HG02852 (cell line): ENCODE measurements around the gene YAP1.

Source experiments
- ATAC-seq: cut with Tn5 transposase; IDR thresholded peaks from one replicate; pipeline ENCODE4 v1.9.1; 2021; ENCODE audit warnings: mild to moderate bottlenecking, moderate library complexity; ENCODE audit not compliant: unreplicated experiment

YAP1 gene

GRCh38 chr11:102116453-102117205 is 6.4 kb downstream of the YAP1 start:
- ATAC-seq: no peak

- no peak for ATAC-seq
These were observed 7.3 kb downstream of the YAP1 start for GRCh38 chr11:102117472-102118113.

DNA sequence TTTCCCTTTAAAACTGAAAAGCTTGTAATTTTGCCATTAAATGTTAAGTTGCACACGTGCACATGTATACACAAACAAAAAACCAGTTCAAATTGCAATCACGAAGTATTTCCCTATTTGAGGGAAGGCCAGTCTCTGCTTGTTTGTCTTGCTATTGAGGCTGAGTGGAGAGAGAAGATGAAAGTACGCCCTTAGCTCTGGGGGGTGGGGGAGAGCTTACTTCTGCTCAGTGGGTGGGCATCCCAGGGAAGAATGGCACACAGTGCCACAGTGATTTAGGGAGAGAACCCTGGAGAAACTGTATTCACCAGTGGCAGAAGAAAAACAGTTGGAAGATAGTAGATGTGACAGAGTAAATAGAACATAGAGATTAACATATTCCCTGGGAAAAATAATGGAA is 8.7 kb downstream of the YAP1 start:
- ATAC-seq: no peak

- ATAC-seq: no peak
These were observed 9.8 kb downstream of the YAP1 start for GRCh38 chr11:102119997-102120396.

DNA sequence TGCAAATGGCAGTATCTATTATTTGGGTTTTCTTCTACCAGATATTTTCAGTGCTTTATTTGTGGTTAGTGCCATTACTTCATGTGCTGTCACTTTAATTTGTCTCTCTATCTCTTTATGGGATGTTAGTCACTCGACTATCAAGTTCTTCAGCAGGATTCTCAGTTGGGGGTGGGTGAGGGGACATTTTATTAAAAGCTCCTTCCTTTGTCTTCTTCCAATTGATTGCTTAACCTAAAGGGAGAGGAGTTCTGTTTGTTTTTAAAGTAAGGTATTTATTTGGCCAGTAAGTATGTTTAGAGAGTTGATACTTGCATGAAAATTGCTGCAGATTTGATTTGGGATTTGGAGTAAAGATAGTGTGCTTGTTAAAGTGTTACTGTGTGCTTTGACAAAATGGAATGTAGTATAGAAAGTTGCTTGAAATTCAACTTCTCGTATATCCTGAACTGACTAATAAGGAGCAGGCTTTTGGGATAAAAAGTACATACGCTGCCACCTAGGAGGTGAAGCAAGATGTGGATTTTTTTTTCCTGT is 10.3 kb downstream of the YAP1 start:
- no peak for ATAC-seq

DNA sequence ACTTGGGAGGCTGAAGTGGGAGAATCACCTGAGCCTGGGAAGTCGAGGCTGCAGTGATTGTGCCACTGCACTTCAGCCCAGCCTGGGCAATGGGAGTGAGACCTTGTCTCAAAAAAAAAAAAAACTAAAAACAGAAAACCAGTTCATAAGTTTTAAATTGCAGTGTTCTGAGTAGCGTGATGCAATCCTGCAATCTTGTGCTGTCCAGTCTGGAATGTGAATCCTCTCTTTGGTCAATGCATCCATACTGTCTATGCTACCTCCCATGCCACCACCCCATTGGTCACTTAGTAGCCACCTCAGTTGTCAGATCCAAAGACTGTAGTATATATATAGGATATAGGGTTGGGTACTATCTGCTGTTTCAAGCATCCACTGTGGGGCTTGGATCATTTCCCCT is 11.1 kb downstream of the YAP1 start:
- ATAC-seq: no peak

GRCh38 chr11:102134597-102134996 is 24.4 kb downstream of the YAP1 start:
- no peak for ATAC-seq

DNA sequence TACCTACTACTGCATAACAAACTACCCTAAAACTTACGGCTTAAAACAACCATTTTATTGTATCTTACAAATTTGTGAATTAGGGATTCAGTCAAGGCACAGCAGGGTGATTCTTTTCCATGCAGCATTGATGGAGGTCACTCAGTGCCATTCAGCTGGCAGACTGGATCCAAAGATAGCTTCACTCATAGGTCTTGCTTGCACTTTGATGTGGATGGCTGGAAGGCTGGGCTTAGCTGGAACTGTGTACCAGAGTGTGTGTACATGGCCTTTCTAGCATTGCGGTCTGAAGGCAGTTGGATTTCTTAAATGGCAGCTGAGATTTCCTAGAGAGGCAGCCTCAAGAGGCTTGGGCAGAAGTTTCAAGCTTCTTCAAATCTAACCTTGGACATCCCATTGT is 25.0 kb downstream of the YAP1 start:
- no peak for ATAC-seq

GRCh38 chr11:102138223-102138622 is 28.0 kb downstream of the YAP1 start:
- ATAC-seq: no peak

- ATAC-seq: no peak
These were observed 28.4 kb downstream of the YAP1 start for GRCh38 chr11:102138670-102139069.

DNA sequence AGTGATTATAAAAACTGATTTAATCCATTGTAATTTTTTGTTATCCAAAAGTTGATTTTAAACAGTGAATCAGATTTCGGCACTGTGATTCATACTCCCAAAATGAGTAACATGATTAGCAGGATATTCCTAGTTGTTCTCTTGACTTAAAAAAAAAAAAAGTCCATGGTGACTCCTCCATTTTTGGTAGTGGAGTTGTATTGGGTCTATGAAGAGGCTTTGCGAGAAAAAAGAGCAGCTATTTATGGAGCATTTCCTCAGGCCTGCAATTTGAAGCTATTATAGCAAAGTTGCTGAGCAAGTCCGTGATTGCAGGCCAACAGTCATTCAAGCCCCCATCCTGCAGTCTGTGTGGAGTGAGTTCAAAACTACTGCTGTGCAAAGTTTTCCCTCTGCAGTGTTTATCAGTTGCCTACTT is 28.8 kb downstream of the YAP1 start:
- ATAC-seq: no peak

DNA sequence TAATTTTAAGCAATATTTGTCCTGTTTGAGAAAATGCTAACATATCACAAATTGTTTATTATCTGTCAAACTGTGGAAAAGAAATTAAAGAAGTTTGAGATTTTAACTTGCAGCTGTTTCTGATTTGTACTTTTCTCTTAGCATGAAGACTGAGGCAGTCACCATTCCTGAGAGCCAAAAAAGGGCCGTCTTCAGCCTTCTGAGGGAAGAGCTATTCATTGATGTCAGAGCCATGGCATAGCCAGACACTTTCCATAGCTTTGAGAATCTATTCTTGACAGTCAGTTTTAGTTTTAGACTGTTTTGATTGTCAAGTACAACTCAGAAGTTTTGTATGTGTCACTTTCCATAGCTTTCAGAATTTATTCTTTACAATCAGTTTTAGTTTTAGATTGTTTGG is 32.1 kb downstream of the YAP1 start:
- no peak for ATAC-seq

GRCh38 chr11:102143867-102144266 is 33.6 kb downstream of the YAP1 start:
- ATAC-seq: no peak

GRCh38 chr11:102144357-102145355 is 34.4 kb downstream of the YAP1 start:
- no peak for ATAC-seq

DNA sequence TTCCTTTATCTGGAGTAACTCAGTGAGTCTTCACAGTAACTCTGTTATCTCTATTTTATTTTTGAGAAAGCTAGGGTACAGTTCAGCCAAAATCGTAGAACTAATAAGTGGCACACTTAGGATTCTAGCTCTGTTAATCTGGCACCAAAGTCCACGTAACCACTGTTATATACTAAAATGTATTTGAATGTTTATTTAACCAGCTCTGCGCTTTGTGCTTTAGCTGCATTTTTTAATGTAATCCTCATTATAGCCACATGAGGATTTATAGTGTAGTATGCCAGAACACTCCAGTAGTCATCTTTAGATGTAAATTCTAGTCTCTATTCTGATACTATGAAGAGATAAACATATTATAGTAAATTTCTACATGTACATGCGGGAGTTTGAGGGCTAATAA is 36.8 kb downstream of the YAP1 start:
- no peak for ATAC-seq

GRCh38 chr11:102147632-102148031 is 37.4 kb downstream of the YAP1 start:
- no peak for ATAC-seq

GRCh38 chr11:102148059-102148458 is 37.8 kb downstream of the YAP1 start:
- no peak for ATAC-seq

- ATAC-seq: no peak
These were observed 41.7 kb downstream of the YAP1 start for GRCh38 chr11:102151784-102152525.

DNA sequence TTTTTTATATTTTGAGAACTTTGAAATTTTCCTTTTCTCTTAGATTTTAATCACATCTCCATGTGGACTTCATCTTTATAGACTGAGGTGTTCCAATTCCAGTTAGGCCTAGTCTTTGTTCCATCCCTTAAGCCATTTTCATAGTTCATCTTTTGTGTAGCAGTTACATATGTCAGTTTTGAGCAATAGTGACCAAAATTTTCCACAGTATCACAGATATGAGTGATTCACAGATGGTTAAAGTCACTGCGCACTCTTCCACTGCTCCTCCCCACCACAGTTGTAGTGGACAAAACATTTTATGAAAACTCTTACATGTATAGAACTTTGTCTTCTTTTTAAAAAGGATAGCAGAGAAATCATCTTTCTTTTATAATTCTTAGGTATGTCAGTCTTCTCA is 42.8 kb downstream of the YAP1 start:
- no peak for ATAC-seq

GRCh38 chr11:102154806-102155205 is 44.6 kb downstream of the YAP1 start:
- no peak for ATAC-seq
